Left ventricle myocardium superior (tissue), 1 donor: ENCODE data around the gene FARS2. TPM values are rescaled to one million over a fixed set of nuclear protein-coding genes. Genes with fewer than 3 reads are reported as not detected.

Experiments
- ATAC-seq: fragments of 200-7000 bp; cut with Tn5 transposase; one replicate; pipeline ENCODE4 v1.9.1; 2020; ENCODE audit warnings: mild to moderate bottlenecking, moderate library complexity
- DNase-seq: peaks from one replicate; pipeline ENCODE4 v3.0.0-alpha.2; 2020
- intact Hi-C: fragments of 100-400 bp; cut with micrococcal nuclease; formaldehyde crosslinking; loops from one replicate; pipeline ENCODE4 v1.11.0; 2022
- total RNA-seq: library from RNA; stranded (reverse); fragmentation: NEBNext Ultra II Directional; extraction: Animal tissue kit (Norgen Biotek cat#: 25700); gene quantifications from one replicate; pipeline ENCODE4 v1.2.1, GENCODE V29; 2021
- donor health status: DM: no; HTN: yes; CAD: no; lungs with severe emphysema.

Gene FARS2
- total RNA-seq, 1 donor from 2014 or later = 19.4 TPM

DNA sequence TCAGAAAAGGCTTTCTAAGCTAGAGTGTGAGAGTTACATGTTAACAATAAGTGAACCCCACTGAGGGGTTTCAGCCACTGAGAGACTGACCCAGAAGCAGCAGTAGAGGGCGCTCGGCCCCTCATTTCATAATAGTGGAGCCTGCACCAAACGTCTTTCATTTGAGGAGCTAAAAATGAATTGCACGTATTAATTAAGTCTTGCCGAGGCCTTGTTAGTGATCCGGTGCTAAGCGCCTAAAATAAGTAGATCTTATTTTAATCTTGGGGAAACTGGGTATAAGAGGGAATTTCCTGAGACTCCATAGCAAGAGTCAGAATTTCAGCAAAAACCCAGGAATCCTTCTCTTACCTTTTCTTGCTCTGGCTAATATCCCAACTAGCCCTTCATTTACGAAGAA is 209.7 kb downstream of the FARS2 start:
- peak; percentile 76 for DNase-seq
- peak; percentile 84 for ATAC-seq
- intact Hi-C loops = loop anchor here (10.0 kb wide), 1 partner anchor 294 kb away; no protein-coding TSS in a partner anchor

DNA sequence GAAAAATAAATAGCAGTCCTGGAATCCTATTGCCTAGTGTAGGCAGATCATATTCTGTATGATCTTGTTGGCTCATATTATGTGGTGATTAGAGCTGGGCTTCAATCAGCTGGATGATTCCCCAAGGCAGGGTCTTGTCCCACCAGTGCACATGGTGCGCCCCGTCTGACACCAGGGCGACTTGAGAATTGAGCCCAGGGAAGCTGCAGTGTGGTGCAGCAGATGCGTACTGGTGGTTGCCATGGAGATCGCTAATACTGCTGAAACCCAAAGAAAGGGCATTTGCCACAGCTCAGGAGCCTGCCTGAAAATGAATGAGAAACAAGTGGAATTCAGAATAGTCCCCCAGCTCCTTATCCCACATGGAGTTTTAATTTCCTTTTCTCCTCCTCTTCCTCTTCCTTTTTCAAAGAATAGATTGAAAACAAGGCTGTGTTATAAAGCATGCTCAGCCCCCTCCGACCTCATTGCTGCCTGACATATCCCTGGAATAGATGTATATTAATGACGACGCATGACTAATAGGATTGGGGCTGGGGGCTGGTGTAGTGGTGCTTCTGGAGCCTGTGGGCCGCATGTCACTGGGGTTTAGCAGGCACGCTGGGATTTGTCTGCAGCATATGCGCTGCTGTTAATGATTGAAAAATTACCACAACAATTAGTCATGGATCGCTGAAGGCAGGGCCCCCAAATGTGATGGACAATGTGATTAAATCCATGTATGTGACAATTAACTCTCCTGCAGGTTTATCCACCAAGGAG is 210.5 kb downstream of the FARS2 start:
- intact Hi-C loops = loop anchor here (10.0 kb wide), 1 partner anchor 293 kb away; no protein-coding TSS in a partner anchor
- ATAC-seq (no peak), DNase-seq (no peak)

DNA sequence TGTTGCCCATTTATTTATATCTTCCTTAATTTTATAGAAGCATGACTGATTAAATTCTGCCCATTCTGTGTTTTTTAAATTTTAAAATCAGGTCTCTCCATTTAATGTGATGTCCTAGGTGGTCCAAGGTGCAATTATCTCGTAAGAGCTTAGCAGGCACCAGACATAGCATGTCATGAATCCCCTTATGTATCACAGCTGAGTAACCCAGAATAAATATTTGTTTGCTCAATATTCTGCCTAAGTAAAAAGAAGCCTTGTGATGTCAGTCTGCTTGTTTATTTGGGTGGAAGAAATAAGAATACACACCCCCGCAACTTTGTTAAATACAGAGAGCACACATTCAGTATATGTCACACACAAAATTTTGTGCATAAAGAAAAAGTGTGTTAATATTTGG is 211.3 kb downstream of the FARS2 start:
- DNase-seq = no peak
- intact Hi-C loops = loop anchor here (10.0 kb wide), 1 partner anchor 292 kb away; no protein-coding TSS in a partner anchor
- ATAC-seq = no peak

- ATAC-seq = no peak
- no peak for DNase-seq
- intact Hi-C loops = loop anchor here (10.0 kb wide), 1 partner anchor 289 kb away; no protein-coding TSS in a partner anchor
Observed at GRCh38 chr6:5475779-5476178, 214.5 kb downstream of the FARS2 start.

GRCh38 chr6:5478380-5478779 is 217.1 kb downstream of the FARS2 start:
- intact Hi-C loops = loop anchor here (10.0 kb wide), 1 partner anchor 286 kb away; no protein-coding TSS in a partner anchor

DNA sequence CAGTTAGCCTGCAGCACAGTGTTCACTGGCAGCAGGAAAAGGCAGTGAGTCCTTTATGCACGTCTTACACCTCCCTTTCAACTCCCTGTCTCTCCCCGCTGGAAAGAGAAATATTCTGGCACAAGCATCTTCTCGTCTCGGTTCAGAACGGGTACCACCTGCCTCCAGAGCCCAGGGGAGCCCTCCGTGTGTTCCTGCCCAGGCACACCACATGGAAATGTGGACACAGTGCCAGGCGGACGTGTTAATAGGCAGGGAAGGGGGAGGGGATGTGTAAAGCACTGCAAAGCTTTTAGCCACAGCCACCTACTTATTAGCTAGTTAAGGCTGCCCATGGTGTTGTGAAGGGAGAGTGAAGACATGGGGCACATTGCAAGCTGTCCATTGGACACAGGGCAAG is 219.7 kb downstream of the FARS2 start:
- ATAC-seq (peak; percentile 85), DNase-seq (peak; percentile 49)
- intact Hi-C loops = no loop called here

More at GRCh38 chr6:5478380-5478779, 217.1 kb downstream of the FARS2 start:
- ATAC-seq = no peak
- no peak for DNase-seq

DNA sequence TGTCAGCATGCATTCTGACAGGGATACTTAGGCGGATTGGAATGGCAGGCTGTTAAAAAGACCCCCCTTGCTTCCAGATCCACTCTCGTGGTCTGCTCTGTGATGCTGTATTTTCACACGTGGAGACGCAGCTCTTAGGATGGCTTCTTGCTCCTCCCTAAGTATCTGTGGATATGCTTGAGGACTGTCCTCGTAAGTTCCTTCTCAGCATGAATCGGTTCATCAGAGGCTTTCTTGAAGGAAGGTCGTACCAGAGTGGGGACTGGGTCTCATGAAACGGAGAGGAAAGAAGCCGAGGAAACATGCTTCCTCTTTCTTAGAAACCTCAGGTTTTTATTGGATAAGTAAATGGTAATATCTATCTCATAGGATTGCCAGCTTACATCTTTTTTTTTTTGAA is 220.4 kb downstream of the FARS2 start:
- ATAC-seq = no peak
- intact Hi-C loops = no loop called here
- DNase-seq = no peak

GRCh38 chr6:5482619-5483018 is 221.3 kb downstream of the FARS2 start:
- DNase-seq (no peak), ATAC-seq (no peak)
- intact Hi-C loops = no loop called here

DNA sequence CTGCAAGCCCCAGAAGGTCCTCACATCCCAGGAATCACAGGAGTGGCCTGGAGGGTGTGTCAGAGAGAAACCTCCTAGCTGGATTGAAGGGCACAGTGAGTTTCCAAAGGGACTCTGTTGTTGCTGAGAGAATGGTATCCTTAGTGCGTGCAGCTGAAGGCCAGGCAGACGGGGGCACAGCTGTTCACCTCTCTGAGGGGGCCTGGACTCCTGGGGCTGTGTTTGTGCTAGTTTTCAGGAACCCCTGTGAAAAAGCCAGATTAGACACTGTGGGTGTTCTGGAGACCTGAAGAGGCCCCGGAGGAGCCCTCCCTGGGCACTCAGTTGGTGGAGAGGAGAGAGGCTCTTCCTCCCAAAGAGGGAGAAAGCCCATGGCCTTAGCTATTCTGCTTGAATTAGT is 223.4 kb downstream of the FARS2 start:
- intact Hi-C loops = no loop called here
- DNase-seq (no peak), ATAC-seq (no peak)

DNA sequence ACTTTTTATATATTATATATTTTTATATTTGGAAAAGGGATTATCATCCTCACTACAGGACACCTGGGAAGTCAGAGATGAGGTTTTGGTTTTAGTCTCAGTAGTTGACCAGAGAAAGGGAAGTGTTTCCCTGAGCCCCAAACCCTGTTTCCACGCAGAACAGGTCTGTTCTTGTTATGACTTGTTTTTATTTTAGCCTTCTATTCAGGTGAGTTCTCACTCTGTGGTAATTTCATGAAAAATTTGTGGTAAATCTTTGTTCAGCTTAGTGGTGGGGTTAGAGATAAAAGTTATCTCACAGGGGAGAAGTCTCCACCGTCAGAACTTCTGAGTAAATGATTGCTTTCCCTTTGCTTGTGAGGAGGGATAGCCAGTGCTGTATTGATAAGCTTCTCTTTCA is 224.9 kb downstream of the FARS2 start:
- ATAC-seq = no peak
- intact Hi-C loops = no loop called here
- DNase-seq = no peak

DNA sequence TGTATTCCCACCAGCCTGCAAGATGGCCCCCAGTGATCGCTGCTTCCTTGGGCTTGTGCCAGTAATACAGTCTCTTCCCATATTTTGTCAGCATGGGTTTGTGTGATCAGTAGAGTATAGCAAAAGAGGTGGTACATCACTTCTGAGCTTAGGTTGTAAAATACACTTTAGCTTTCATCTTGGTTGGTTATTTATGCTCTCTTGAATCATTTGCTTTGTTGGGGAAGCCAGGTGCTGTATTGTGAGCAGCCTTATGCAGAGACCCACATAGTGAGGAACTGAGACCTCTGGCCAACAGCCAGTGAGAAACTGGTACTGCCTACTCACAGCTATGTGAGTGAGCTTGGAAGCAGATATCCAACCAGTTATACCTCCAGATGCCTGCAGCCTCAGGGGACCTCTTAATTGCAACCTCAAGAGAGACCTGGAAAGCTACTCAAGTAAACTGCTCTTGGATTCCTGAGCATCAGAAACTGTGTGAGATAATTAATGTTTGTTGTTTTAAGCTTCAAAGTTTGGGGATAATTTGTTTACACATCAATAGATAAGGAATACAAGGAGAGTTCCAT is 229.3 kb downstream of the FARS2 start:
- intact Hi-C loops = no loop called here
- DNase-seq (no peak), ATAC-seq (no peak)

DNA sequence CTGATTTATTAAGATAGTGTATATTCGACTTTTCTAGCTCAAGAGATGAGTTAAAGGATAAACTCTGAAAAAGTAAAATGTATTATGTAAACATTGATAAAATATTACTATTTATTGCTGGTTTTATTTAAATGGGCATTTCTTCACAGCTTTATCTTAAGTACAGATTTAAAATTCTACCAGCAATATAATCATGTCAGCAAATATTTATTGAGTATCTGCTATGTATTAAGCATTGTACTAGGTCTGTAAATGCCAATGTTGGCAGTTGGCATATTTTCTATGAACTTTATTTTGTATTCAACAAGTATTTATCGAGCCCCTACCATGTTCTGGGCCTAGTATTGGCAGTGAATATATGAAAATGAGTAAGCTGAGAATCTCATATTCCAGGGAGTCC is 231.0 kb downstream of the FARS2 start:
- no peak for DNase-seq
- no peak for ATAC-seq
- intact Hi-C loops = no loop called here

DNA sequence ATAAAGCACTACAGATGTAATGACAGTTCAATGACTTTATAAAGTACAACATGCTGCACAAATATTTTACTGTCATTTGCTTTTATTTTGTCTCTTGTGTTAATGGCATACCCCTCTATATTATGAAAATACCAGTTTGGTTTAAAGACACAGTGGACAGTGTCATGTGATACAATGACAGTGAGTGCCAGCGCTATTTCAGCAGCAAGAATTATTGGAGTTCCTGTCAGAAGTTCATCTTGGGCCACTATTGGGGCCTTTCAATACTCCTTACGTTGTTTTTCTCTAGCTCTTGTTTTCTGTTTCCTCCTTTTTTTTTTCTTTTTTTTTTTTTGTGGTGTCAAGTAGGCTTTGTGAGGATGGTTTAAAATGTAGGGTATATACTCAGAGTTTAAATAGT is 232.5 kb downstream of the FARS2 start:
- intact Hi-C loops = no loop called here
- peak; percentile 35 for ATAC-seq

GRCh38 chr6:5497896-5498578 is 236.7 kb downstream of the FARS2 start:
- intact Hi-C loops = no loop called here
- no peak for DNase-seq
- ATAC-seq = no peak

More for the DNA sequence above, 232.5 kb downstream of the FARS2 start:
- no peak for DNase-seq

- ATAC-seq (no peak), DNase-seq (no peak)
- intact Hi-C loops = no loop called here
Observed at GRCh38 chr6:5498579-5498899, 237.2 kb downstream of the FARS2 start.

- intact Hi-C loops = no loop called here
- ATAC-seq (no peak), DNase-seq (no peak)
Observed at GRCh38 chr6:5499644-5500306, 238.5 kb downstream of the FARS2 start.

DNA sequence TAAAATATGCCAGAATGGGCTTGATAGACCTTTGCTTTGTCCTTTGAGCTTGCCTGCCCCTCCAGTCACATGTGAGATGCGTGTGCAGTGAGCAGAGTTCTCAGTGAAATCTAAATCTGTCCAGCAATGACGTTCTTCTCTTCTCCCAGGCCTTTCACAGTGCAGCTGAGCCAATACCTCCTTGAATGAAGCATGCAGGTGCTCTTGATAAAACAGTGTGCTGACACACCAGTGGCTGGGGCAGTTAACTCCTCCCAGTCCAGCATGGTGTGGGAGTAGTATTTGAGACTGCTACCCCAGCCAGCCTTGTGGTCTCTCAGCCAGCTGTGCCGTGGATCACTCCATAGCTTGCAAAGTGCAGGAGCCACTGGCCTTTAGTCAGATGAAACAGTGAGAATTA is 240.5 kb downstream of the FARS2 start:
- peak; percentile 97 for ATAC-seq
- intact Hi-C loops = no loop called here
- DNase-seq = peak; percentile 35

GRCh38 chr6:5504078-5504477 is 242.8 kb downstream of the FARS2 start:
- no peak for ATAC-seq
- intact Hi-C loops = no loop called here
- DNase-seq = no peak

DNA sequence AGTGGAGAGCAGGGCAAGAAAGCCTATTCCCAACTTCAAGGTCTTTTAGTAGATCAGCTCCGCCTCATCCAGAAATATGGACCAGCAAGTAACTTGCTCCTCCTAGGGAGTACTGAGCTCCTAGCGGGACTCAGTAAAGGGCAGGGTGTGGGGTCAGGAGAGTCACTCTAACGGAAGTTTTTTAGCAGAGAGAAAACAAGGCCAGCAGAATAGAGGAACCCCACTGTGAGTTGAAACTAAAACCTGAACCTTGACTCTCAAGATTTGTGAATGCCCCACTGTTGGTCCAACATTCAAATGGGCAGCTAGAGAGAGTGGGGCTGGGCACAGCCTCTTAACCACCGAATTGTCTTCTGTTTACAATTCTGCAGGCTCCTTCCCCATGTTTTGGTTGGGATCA is 244.8 kb downstream of the FARS2 start:
- ATAC-seq (no peak), DNase-seq (no peak)
- intact Hi-C loops = no loop called here

DNA sequence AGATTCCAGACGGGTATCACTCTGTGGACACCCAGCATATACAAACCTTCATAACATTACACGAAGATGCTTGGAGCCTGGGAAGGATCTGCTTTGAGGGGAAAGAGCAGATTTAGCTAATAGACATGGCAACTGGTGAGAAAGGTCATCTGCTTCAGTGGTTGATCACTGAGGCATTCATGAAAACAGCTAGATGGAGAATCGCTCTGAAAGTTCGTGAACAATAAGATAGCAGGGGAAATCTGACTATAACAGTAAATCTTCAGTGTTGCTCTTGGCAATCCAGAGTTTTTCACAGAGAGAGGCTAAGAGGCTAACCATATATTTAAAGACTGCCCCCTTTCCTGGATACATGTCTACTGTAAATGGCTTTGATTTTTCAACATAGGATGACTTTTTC is 245.3 kb downstream of the FARS2 start:
- no peak for DNase-seq
- intact Hi-C loops = no loop called here
- no peak for ATAC-seq
